Amygdala (tissue), 56 donors: Measurements from ENCODE around the gene SPTLC3.

ENCODE experiments used
- DNase-seq, 56 donors: peaks; one replicate each; lab custom pipeline; 2025; lab: John Stamatoyannopoulos, UW

Gene SPTLC3

DNA sequence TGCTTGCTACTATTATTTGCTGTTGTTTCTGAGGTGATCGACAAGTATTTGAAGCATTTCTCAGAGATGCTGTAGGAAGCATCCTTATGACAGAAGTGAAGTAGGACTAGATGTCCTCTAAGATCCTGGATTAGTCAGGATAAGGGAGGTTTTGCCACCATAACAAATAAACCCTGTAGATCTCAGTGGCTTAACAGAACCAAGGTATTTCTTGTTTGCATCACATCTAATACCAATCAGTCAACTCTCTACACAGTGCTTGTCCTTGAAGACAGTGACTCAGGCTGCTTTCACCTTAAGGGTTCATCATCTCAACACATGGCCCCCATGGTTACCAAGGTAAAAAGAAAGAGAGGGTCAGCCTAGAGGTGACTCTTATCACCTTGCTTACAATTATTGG is 119.4 kb downstream of the SPTLC3 start:
- no peak for DNase-seq

- DNase-seq, result no peak
Measured at GRCh38 chr20:13130061-13130706, 121.4 kb downstream of the SPTLC3 start.

- DNase-seq, result no peak
Measured at GRCh38 chr20:13130707-13131103, 121.9 kb downstream of the SPTLC3 start.

GRCh38 chr20:13131688-13132087 is 122.9 kb downstream of the SPTLC3 start:
- DNase-seq, result peak in 6 of 56 donors; percentile 3 to 26 (median 11)

GRCh38 chr20:13139459-13140150 is 130.8 kb downstream of the SPTLC3 start:
- DNase-seq, result no peak

DNA sequence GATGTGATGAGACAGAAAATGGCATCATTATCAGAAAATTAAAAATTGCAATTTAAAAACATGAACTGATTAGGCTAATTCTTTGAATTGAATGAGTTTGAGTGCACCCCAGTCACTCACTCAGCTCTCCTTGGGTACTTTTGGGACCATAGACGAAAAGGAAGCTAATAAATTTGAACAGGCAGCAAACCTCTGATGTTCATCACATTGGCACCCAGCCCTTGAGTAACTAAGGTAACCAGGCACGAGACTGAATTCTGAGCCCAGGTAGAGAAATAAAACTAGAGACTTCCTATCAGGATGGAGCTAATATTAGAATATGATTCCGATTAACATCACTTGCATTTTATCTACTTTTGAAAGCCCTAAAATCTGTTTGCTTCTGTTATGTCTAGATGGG is 131.4 kb downstream of the SPTLC3 start:
- DNase-seq, result no peak

DNA sequence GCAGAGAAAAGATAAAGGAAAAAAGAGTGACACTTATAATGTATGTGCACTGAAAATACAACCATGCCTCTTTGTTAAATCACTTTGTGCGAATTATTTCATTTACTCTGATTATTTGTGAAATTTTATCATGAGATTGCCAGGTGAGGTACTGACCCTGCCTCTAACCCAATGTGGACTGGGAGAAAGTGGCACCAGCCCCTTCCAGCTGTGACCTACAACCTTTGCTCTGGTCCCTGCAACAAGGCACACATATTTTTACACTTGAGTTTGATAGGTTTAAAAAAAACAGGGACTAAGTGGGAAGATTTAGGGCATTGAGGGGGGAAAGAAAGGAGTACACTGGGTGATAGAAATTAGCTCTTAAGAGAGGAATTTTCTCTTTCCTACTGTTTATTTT is 132.0 kb downstream of the SPTLC3 start:
- no peak for DNase-seq

- no peak for DNase-seq
Measured at GRCh38 chr20:13141546-13141945, 132.8 kb downstream of the SPTLC3 start.

GRCh38 chr20:13142143-13142542 is 133.4 kb downstream of the SPTLC3 start:
- no peak for DNase-seq

DNA sequence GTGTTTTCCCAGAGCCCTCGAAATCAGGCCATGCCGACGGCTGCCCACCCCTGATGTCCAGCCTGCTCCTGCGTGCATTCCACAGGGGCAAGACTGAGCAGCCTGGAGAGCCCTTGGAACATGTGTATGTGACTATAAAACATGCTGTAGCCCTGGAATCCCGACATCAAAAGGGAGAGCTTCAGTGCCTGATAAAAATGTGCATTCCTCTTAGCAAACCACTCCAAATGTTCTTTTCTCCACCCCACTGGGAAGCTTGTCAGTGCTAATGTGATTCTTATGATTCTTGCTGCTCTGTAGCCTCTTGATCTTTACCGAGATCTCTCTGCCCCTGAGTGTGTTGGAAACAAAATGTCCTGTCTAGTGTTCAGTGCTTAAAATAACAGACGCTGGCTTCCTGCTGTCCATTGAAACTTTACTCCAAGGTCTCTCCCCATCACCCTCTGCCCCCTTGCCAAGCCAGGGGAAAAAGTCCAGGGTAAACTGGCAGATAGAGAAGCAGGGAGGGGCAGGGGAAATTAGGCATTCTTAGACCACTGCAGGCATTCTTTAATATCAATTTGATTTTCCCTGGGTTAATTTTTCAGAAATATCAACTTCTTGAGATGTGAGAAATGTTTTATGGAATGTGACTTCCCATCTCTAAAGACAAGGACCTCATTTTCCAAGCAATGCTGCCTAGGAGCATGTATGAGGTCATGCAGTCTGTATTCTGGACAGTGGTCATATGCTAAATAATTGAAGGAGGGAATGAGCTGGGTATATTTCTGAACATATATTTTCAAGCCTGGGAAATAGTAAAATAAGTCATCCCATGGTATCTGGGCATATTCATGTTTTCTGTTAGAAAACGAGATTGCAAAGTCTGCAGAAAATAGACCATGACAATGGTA is 138.5 kb downstream of the SPTLC3 start:
- no peak for DNase-seq

- DNase-seq, result no peak
Measured at GRCh38 chr20:13147971-13148370, 139.2 kb downstream of the SPTLC3 start.

GRCh38 chr20:13148402-13148801 is 139.6 kb downstream of the SPTLC3 start:
- DNase-seq, result no peak

DNA sequence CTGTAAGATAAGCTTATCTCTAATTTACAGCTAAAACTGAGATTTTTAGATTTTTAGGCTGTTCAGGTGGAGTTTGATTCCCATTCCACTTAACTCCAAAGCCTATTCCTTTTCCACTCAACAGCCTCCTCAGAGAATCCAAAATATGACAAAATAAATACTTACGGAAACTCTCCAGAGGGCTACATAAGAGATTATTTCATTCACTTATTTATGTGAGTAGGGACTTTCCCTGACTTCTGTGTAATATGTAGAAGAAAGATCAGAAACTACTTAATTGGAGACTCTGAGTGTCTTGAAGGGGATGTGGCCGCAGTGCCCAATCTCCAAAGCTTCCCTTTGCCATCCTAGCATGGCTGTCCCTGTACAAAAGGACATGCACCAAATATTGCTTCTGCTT is 140.2 kb downstream of the SPTLC3 start:
- no peak for DNase-seq

GRCh38 chr20:13149371-13150105 is 140.8 kb downstream of the SPTLC3 start:
- no peak for DNase-seq

DNA sequence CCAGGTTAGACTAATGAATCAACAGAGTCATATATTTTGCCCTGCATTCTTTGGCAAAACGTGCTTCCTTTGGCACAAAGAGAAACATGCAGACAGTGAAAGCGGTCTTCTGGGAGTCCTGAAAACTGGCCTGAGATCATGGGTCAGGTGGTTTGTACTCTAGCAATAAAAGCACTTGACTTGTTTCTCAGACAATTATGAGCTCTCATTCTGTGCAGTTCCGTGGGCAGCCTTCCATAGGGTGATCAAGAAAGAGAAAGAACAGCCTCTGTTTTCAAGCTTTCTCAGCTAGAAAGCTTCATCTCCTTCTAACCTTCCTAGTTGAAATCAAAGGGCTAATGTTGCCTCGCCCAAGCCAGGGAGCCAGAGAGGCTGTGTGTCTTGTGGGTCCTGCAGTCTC is 149.6 kb downstream of the SPTLC3 start:
- peak in 3 of 56 donors; percentile 0 to 5 (median 2) for DNase-seq

- DNase-seq, result no peak
Measured at GRCh38 chr20:13159889-13160288, 151.1 kb downstream of the SPTLC3 start.

GRCh38 chr20:13165203-13165602 is 156.4 kb downstream of the SPTLC3 start:
- DNase-seq, result no peak

- DNase-seq, result no peak
Measured at GRCh38 chr20:13166011-13166410, 157.2 kb downstream of the SPTLC3 start.

GRCh38 chr20:13166437-13166836 is 157.7 kb downstream of the SPTLC3 start:
- DNase-seq, result no peak

GRCh38 chr20:13169086-13169485 is 160.3 kb downstream of the SPTLC3 start:
- no peak for DNase-seq

DNA sequence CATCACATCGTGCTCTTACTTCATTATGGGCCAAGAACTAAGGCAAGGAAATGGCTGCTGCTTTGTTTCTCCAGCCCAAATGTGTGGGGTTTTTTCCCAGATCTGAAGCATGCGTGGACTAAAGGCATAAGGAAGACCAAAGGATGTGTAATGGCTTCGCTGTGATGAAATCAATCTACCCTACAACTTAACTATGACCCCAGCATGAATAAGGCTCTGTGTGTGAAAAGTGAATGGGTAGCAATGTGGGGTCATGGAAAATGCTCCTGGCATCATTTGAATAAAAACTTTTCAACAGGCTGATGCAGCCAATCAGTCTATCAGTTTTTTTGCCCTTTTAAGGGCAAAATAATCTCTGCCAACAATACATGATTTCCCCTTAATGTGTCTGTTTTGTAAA is 162.0 kb downstream of the SPTLC3 start:
- no peak for DNase-seq
